Measurements from ENCODE around the gene MAP3K10.

GRCh38 chr19:40213882-40214570, 22.8 kb downstream of the MAP3K10 start:
- TF ChIP-seq CTCF (IDR thresholded peaks at IDR 0.05) (no peak), POLR2A (IDR thresholded peaks at IDR 0.05) (no peak)
